SK-N-MC (cell line): ENCODE results near the gene CLC.
"Not testable (repeated sequence)": the region's sequence is repeated elsewhere in the genome, so short reads cannot be mapped to it uniquely, and the experiment has no call there.

Experiments used
- DNase-seq: peaks from one replicate; pipeline ENCODE4 v3.0.0-alpha.2; 2011; ENCODE audit warnings: low read depth, low spot score
- H3K27ac ChIP-seq: fragments of 200-600 bp; sonication (generic); 2 replicates; pipeline ENCODE4 v1.5.1; 2016; ENCODE audit warnings: mixed run types
- H3K36me3 ChIP-seq: fragments of 200-600 bp; sonication (generic); 2 replicates; pipeline ENCODE4 v1.6.1; 2017; ENCODE audit warnings: antibody characterized with exemption, low read length, mixed read lengths; ENCODE audit not compliant: insufficient read depth
- H3K4me3 ChIP-seq: fragments of 200-600 bp; sonication (generic); 2 replicates; pipeline ENCODE4 v1.5.1; 2016
- H3K9ac ChIP-seq: fragments of 200-600 bp; sonication (generic); 2 replicates; pipeline ENCODE4 v1.8.0; 2017; ENCODE audit warnings: mixed run types, mixed read lengths; ENCODE audit not compliant: insufficient read length
- H3K9me3 ChIP-seq: fragments of 200-600 bp; sonication (generic); 2 replicates; pipeline ENCODE4 v1.6.1; 2017; ENCODE audit warnings: low read depth, mild to moderate bottlenecking, antibody characterized with exemption, low read length, moderate library complexity, mixed read lengths
- EZH2 ChIP-seq: fragments of 200-600 bp; sonication (generic); IDR thresholded peaks from one replicate; pipeline ENCODE4 v1.6.1; 2017; ENCODE audit warnings: antibody characterized with exemption
- FOXP2 ChIP-seq: optimal IDR thresholded peaks from 2 replicates; pipeline ENCODE3; 2011; ENCODE audit warnings: mild to moderate bottlenecking, moderate library complexity; ENCODE audit not compliant: insufficient read depth; ENCODE audit errors: extremely low read length, control extremely low read depth
- POLR2AphosphoS5 ChIP-seq: IDR thresholded peaks from 2 replicates; pipeline ENCODE4 v1.6.1; 2012; ENCODE audit warnings: mild to moderate bottlenecking, low read depth, low read length, borderline replicate concordance

The CLC gene

DNA sequence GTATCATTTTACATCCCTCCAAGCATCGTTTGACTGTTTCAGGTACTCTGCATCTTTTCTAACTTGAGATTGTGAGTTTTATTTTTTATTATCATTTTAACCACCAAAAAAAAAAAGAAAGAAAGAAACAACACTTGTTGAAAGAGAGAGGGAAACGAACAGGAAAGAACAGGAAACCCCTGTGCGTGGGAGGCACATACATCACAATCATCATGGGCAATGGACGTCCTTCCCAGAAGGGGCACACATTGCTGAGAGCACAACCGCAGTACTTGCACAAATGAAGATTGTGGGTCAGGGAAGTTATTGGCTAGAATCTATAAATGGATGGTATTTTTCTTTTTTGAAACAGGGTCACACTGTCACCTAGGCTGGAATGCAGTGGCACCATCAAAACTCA, 1.7 kb downstream of the CLC start:
- DNase-seq: no peak
- Histone ChIP-seq H3K4me3 (no peak overlapping the region), H3K36me3 (no peaks in the 10 kb centered on the region), H3K9me3 (no peaks in the 10 kb centered on the region), H3K27ac (no peak overlapping the region), H3K9ac (no peak overlapping the region)
- TF ChIP-seq FOXP2: no peak
- TF ChIP-seq EZH2: no peak
- no peak for TF ChIP-seq POLR2AphosphoS5

DNA sequence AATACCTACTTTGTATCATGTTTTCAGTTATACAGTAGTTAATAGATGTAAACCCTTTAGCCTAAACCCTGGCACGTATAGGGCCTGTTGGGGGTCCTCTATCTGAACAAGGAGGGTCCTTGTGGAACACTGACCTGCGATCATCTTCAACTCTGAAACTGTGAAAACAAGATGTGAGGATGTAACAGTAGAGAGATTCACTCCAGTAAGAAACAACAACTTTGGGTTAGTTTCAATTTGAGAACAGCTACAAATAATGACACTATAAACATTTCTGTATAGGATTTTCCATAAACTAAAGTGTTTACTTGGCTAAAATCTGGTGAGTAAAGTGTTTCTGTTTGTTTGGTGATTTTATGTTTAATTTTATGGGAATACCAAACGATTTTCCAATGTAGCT, 2.1 kb downstream of the CLC start:
- Histone ChIP-seq H3K4me3 (no peak overlapping the region), H3K36me3 (no peaks in the 10 kb centered on the region), H3K9ac (no peak overlapping the region), H3K9me3 (no peaks in the 10 kb centered on the region), H3K27ac (no peak overlapping the region)
- DNase-seq: no peak
- TF ChIP-seq FOXP2: no peak
- TF ChIP-seq POLR2AphosphoS5: no peak
- TF ChIP-seq EZH2: no peak

GRCh38 chr19:39733841-39734240, 4.0 kb downstream of the CLC start:
- H3K4me3 ChIP-seq: no peak overlapping the region
- H3K9me3 ChIP-seq: no peaks in the 10 kb centered on the region
- TF ChIP-seq EZH2 (no peak), POLR2AphosphoS5 (no peak), FOXP2 (no peak)
- no peak for DNase-seq
- no peak overlapping the region for H3K9ac ChIP-seq
- H3K27ac ChIP-seq: no peak overlapping the region
- no peaks in the 10 kb centered on the region for H3K36me3 ChIP-seq

GRCh38 chr19:39731685-39732084, 6.1 kb downstream of the CLC start:
- H3K36me3 ChIP-seq: no peaks in the 10 kb centered on the region
- TF ChIP-seq FOXP2 (no peak), EZH2 (no peak), POLR2AphosphoS5 (no peak)

DNA sequence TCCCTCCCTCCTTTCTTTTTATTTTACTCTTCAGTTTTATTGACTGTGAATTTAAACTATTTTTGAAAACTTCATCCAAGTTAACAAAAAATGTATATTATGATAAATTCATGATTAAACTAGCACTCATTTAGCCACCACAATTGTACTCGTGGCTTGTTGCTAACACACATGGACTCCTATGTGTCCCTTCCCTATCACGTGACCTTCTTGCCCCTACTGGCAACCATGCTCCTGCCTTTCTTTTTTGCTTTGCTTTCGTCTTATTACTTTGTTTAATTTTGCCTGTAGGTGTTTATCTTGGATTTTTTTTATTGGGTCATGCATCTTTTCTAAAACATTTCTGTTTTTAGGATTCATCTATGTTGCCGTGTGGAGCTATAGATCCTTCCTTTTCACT, 8.2 kb downstream of the CLC start:
- H3K9me3 ChIP-seq: no peaks in the 10 kb centered on the region
- H3K4me3 ChIP-seq: no peak overlapping the region
- no peaks in the 10 kb centered on the region for H3K36me3 ChIP-seq
- DNase-seq: no peak
- no peak overlapping the region for H3K27ac ChIP-seq
- TF ChIP-seq FOXP2 (no peak), POLR2AphosphoS5 (no peak), EZH2 (no peak)
- no peak overlapping the region for H3K9ac ChIP-seq

More at GRCh38 chr19:39731685-39732084, 6.1 kb downstream of the CLC start:
- no peak for DNase-seq
- Histone ChIP-seq H3K9ac (no peak overlapping the region), H3K9me3 (no peaks in the 10 kb centered on the region), H3K27ac (no peak overlapping the region), H3K4me3 (no peak overlapping the region)

- H3K36me3 ChIP-seq: no peaks in the 10 kb centered on the region
- no peak for DNase-seq
- H3K27ac ChIP-seq: no peak overlapping the region
These were observed 9.8 kb downstream of the CLC start for GRCh38 chr19:39728040-39728439.

GRCh38 chr19:39727070-39727800, 10.6 kb downstream of the CLC start:
- no peaks in the 10 kb centered on the region for H3K9me3 ChIP-seq
- H3K4me3 ChIP-seq: no peak overlapping the region
- H3K9ac ChIP-seq: no peak overlapping the region
- no peak overlapping the region for H3K27ac ChIP-seq
- DNase-seq: no peak
- no peak for TF ChIP-seq EZH2
- no peak for TF ChIP-seq FOXP2
- no peak for TF ChIP-seq POLR2AphosphoS5
- no peaks in the 10 kb centered on the region for H3K36me3 ChIP-seq

More at GRCh38 chr19:39728040-39728439, 9.8 kb downstream of the CLC start:
- Histone ChIP-seq H3K9ac (no peak overlapping the region), H3K9me3 (no peaks in the 10 kb centered on the region), H3K4me3 (no peak overlapping the region)
- no peak for TF ChIP-seq EZH2
- no peak for TF ChIP-seq FOXP2
- TF ChIP-seq POLR2AphosphoS5: no peak

- no peak for TF ChIP-seq FOXP2
- no peak for TF ChIP-seq POLR2AphosphoS5
- TF ChIP-seq EZH2: no peak
- Histone ChIP-seq H3K9ac (no peak overlapping the region), H3K27ac (no peak overlapping the region), H3K36me3 (no peaks in the 10 kb centered on the region), H3K4me3 (no peak overlapping the region), H3K9me3 (no peaks in the 10 kb centered on the region)
- DNase-seq: no peak
These were observed 11.8 kb downstream of the CLC start for GRCh38 chr19:39725995-39726394.

- H3K27ac ChIP-seq, H3K9me3 ChIP-seq, H3K36me3 ChIP-seq, DNase-seq, H3K9ac ChIP-seq, H3K4me3 ChIP-seq: not testable (repeated sequence)
These were observed 17.7 kb downstream of the CLC start for GRCh38 chr19:39720144-39720543.
